Type B pancreatic cell (in vitro differentiated cells): ENCODE data around the gene TAS1R1. TPM values are rescaled to one million over a fixed set of nuclear protein-coding genes. Genes with fewer than 3 reads are reported as not detected.

ENCODE experiments used
- DNase-seq: peaks from one replicate; pipeline ENCODE4 v3.0.0; 2021; ENCODE audit warnings: mixed read lengths; ENCODE audit not compliant: unreplicated experiment; ENCODE audit errors: extremely low spot score
- H3K27ac Mint-ChIP-seq: 2 replicates; pipeline ENCODE4 v1.8.0; 2021; ENCODE audit warnings: mild to moderate bottlenecking, mixed read lengths
- H3K27me3 Mint-ChIP-seq: 2 replicates; pipeline ENCODE4 v1.8.0; 2021; ENCODE audit warnings: mixed read lengths
- H3K36me3 Mint-ChIP-seq: 2 replicates; pipeline ENCODE4 v1.8.0; 2021; ENCODE audit warnings: mixed read lengths
- H3K4me1 Mint-ChIP-seq: one replicate; pipeline ENCODE4 v1.8.0; 2021; ENCODE audit warnings: mixed read lengths; ENCODE audit not compliant: unreplicated experiment
- H3K4me3 Mint-ChIP-seq: 2 replicates; pipeline ENCODE4 v1.8.0; 2021; ENCODE audit warnings: mild to moderate bottlenecking, mixed read lengths
- H3K9me3 Mint-ChIP-seq: 2 replicates; pipeline ENCODE4 v1.8.0; 2021; ENCODE audit warnings: mixed read lengths
- total RNA-seq: library from RNA; stranded (reverse); gene quantifications from 2 replicates; pipeline ENCODE4 v1.2.1, GENCODE V29; 2021; ENCODE audit warnings: low replicate concordance
- TF ChIP-seq, protein P1 (sequence below): fragments of 200-600 bp; sonication (generic); conservative IDR thresholded peaks from 2 replicates; pipeline ENCODE4 v1.5.0; 2021; ENCODE audit warnings: antibody characterized with exemption, mild to moderate bottlenecking

Gene TAS1R1
- total RNA-seq, 1 donor from 2014 or later: not detected

DNA sequence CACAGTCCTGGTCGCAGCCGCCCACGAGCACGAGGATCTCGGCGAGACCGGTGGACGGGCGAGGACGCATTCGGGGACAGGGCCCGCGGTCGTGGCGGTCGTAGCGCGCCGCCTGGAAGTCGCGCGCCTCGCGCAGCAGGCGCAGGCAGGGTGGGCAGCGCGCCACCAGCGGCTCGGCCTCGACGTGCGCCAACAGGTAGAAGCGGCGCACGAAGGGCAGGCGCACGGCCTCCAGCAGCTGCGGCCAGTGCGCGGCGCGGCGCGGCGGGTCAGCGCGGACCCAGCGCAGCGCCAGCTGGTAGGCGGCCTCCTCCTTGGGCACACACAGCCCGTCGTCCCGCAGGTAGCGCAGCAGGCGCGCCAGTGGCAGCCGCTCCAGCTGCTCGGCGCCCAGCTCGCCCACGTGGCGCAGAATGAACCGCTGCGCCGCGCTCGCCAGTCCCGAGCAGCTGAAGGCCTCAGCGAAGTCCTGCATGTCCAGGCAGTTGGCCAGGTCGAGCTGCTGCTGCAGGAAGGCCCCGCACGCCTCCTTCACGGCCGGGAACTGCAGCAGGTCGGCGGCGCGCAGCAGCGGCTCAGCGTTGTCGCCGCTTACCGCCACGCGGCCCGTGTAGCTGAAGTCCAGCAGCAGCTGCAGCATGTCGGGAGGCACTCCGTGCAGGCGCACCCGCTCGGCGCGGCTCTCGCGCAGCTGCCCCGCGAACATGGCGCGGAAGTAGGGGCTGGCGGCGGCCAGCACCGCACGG lies 47.0 kb downstream of the TAS1R1 start:
- no peak for DNase-seq
- peak overlapping the region; percentile 72 for H3K27ac Mint-ChIP-seq
- no peaks in the 10 kb centered on the region for H3K36me3 Mint-ChIP-seq
- TF ChIP-seq, protein P1, sequence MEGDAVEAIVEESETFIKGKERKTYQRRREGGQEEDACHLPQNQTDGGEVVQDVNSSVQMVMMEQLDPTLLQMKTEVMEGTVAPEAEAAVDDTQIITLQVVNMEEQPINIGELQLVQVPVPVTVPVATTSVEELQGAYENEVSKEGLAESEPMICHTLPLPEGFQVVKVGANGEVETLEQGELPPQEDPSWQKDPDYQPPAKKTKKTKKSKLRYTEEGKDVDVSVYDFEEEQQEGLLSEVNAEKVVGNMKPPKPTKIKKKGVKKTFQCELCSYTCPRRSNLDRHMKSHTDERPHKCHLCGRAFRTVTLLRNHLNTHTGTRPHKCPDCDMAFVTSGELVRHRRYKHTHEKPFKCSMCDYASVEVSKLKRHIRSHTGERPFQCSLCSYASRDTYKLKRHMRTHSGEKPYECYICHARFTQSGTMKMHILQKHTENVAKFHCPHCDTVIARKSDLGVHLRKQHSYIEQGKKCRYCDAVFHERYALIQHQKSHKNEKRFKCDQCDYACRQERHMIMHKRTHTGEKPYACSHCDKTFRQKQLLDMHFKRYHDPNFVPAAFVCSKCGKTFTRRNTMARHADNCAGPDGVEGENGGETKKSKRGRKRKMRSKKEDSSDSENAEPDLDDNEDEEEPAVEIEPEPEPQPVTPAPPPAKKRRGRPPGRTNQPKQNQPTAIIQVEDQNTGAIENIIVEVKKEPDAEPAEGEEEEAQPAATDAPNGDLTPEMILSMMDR: peak; percentile 14
- no peaks in the 10 kb centered on the region for H3K9me3 Mint-ChIP-seq
- H3K27me3 Mint-ChIP-seq: peaks cover 8% of the 10 kb centered on the region
- H3K4me1 Mint-ChIP-seq: peaks cover 19% of the 10 kb centered on the region
- peak overlapping the region; percentile 94 for H3K4me3 Mint-ChIP-seq

DNA sequence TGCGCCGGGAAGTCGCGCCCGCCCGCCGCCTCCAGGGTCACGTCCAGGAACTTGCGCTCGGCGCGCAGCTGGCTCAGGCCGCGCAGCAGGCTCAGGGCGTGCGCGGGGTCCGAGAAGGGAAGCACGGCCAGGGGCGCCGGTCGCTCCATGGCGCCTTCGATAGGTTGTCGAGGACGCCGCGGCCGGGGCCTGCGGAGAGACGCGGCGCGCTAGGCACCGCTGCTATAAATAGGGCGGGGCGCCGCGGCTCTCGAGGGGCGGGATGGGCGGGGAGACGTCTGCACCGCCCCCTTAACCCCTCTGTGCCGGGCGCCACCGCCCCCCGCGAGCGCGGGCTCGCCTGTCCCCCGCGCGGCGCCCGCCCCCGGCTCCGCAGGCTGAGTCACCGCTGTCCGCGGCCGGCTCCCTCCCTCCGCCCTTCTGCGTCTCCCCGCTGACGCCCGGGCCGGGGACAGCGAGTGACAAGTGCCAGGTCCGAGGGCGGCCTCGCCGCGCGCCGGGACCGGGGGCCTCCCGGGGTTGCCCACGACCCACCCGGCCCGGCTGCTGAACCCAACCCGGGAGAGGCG lies 47.6 kb downstream of the TAS1R1 start, which contains the start of gene KLHL21:
Gene KLHL21, minus strand, starts transcription at position 201 of the 569 bp plus-strand sequence. Its CDS starts 52 bp downstream, at position 149.
- peaks cover 19% of the 10 kb centered on the region for H3K4me1 Mint-ChIP-seq
- H3K36me3 Mint-ChIP-seq: no peaks in the 10 kb centered on the region
- H3K9me3 Mint-ChIP-seq: no peaks in the 10 kb centered on the region
- H3K27me3 Mint-ChIP-seq: peaks cover 8% of the 10 kb centered on the region
- DNase-seq: peak; percentile 85
- peak within 1 kb of the TSS; percentile 97 for H3K27ac Mint-ChIP-seq
- peak within 1 kb of the TSS; percentile 94 for H3K4me3 Mint-ChIP-seq
- TF ChIP-seq, protein P1: no peak

DNA sequence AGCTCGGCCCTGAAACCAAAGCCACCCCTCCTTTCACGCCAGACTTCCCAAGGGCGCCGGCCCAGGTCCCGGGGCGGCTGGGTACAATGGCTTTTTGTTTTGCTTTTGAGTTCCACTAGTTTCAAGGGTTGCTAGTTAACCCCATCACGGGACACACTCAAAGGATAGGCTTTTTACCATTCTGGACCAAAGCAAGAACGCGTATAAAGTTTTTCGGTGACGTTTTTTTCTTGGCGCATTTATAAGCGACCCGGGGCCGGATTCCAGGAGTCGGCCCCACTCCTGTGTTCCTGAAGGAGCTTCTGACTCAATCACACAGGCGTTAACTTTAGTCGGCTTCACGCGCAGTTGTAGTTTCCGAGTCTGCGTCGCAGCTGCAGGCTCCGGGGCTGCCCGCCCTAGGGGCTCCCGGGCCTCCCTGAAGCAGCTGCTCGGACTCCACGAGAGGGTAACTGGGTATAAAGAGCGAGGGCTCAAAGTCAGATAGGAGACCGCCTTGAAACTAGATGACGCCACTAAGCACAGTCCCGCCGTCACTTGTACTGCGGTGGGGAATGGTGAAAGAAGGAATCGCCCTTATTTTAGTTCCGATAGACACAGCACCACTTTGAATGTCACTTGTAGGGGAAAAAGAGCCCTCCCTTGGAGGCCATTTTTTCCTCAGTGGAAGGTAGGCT lies 48.3 kb downstream of the TAS1R1 start:
- Mint-ChIP-seq H3K27ac (peak overlapping the region; percentile 97), H3K27me3 (peaks cover 8% of the 10 kb centered on the region), H3K9me3 (no peaks in the 10 kb centered on the region), H3K36me3 (no peaks in the 10 kb centered on the region), H3K4me1 (peaks cover 19% of the 10 kb centered on the region), H3K4me3 (peak overlapping the region; percentile 85)
- TF ChIP-seq, protein P1: no peak
- no peak for DNase-seq

DNA sequence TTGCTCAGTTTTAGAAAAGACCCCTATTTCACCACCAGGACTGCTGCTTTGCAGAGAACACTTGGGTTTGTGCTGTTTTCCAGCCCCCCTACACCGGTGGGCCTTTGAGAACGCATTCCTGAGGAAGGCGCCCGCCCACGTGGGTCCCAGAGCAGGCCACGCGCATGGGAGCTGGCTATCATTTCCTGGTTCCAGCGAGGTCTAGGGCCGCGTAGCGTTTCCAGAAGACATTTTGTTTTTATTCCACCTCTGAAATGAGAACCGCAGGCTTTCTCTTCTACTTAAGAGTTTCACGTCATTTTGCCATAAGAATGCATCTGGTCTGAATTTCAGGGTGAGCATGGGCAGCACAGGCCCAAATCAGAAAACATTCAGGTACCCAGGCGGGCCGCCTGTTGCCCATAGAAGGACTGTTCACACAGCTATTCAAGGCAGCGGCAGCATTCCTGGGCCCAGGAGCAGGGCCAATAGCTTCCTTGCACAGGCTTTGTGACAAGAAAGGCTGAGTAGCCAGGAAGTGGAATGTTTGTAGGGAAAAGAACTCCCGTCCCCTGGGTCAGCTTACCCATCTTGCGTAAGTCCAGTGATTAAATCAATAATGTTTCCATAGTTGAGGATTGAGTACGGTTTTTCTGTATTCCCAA lies 48.9 kb downstream of the TAS1R1 start:
- Mint-ChIP-seq H3K9me3 (no peaks in the 10 kb centered on the region), H3K4me1 (peaks cover 19% of the 10 kb centered on the region), H3K4me3 (peak overlapping the region; percentile 85), H3K36me3 (no peaks in the 10 kb centered on the region), H3K27me3 (peaks cover 8% of the 10 kb centered on the region), H3K27ac (peak overlapping the region; percentile 97)
- TF ChIP-seq, protein P1: peak; percentile 65
- no peak for DNase-seq

DNA sequence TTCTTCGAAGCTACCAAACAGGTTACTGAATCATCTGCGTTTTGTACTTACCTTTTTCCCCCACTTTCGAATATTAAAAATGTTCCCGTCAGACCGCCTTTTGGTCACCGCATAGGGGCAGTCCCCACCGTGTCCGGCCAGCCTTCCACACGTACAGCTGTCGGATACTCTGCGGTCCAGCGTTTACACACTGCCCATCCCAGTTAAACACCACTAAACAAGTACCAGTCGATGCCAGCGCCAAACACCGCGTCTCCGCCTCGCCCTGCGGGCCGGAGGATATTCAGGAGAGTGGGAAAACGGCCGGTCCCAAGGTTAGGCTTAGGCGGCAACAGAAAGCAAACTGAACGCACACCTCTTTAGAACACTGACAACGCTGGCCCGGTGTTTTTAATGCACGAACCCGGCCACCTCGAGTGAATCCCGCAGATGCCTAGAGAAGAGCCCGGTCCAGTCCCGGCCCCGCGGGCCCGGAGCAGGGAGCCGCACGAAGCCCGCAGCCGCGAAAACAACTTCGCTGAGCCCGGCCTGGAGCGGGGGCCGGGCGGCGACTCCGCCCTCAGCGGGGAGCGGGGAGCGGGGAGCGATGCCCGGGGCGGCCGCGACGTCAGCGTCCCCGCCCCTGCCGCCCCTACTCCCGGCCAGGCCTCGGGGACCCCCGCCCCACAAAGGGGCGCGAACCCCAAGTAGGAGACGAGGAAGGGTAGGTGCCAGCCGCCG lies 57.7 kb downstream of the TAS1R1 start:
- H3K27me3 Mint-ChIP-seq: no peaks in the 10 kb centered on the region
- peak overlapping the region; percentile 98 for H3K27ac Mint-ChIP-seq
- no peaks in the 10 kb centered on the region for H3K9me3 Mint-ChIP-seq
- peaks cover 3% of the 10 kb centered on the region for H3K36me3 Mint-ChIP-seq
- DNase-seq: no peak
- peak overlapping the region; percentile 97 for H3K4me3 Mint-ChIP-seq
- TF ChIP-seq, protein P1: no peak
- H3K4me1 Mint-ChIP-seq: peaks cover 18% of the 10 kb centered on the region
